ENCODE results near the gene POFUT2. TPM values are rescaled to one million over a fixed set of nuclear protein-coding genes. Genes with fewer than 3 reads are reported as not detected.

Gene POFUT2
- total RNA-seq, 1 donor from 2014 or later, result 47.9 TPM

DNA sequence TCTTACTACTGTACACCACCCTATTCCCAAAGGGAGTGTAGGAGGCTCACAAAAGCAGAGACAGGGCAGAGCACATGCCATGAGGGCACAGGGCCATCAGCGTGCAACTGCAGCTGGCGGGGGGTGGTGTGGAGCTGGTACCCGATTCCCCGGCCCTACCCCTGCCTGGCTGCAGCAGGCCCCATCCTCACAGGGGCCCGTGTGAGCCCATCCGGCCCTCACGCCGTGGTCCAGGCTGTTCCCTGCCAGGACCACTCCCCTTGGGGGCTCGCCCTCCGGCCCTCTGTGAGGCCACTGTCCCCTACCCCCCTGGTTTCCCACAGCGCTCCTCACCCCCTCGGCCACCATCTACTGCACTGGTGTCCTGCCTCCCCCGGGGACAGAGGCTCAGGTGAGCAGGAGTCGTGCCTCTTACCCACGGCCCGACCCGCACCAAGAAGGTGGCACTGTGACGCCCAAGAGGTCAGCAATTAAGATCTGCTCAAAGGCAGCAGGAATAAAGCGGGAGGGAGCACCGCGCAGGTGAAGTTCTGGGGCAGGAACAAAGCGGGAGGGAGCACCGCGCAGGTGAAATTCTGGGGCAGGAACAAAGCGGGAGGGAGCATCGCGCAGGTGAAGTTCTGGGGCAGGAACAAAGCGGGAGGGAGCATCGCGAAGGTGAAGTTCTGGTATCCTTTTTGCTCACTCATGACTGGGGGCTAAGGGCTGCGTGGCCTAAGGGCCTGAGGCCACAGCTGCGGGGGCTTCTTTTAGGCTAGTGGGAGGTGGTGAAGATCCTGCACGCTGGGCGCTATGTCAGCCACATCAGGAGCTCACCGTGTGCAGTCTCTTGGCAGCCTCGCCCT, 3.9 kb downstream of the POFUT2 start:
- no peak for DNase-seq (ENCODE audit: low spot score)

DNA sequence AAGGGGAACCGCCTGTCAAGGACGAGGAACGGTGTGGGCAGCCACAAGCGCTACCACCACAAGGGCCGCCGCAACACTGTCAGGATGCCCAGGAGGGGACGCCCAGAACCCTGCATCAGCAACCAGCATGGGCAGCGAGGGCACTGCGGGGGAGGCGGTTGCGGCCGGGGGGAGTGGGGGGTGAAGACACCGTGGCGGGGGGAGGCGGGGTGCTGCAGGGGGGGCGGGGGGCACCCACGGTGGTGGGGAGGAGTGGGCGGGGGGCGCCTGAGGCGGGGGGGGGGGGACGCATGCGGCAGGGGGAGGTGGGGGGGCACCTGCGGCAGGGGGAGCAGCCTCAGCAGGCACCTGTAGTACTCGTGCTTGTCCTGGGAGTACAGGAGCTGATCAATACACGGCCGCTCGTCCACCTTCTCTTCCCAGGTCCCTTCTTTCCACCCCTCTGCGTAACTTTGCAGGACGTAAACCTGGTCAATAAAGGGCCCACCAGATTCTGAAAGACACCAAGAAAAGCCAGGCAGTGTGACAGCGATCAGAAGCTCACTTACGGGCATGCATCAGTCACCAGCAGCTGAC, 4.6 kb downstream of the POFUT2 start:
- no peak for DNase-seq (ENCODE audit: low spot score)

DNA sequence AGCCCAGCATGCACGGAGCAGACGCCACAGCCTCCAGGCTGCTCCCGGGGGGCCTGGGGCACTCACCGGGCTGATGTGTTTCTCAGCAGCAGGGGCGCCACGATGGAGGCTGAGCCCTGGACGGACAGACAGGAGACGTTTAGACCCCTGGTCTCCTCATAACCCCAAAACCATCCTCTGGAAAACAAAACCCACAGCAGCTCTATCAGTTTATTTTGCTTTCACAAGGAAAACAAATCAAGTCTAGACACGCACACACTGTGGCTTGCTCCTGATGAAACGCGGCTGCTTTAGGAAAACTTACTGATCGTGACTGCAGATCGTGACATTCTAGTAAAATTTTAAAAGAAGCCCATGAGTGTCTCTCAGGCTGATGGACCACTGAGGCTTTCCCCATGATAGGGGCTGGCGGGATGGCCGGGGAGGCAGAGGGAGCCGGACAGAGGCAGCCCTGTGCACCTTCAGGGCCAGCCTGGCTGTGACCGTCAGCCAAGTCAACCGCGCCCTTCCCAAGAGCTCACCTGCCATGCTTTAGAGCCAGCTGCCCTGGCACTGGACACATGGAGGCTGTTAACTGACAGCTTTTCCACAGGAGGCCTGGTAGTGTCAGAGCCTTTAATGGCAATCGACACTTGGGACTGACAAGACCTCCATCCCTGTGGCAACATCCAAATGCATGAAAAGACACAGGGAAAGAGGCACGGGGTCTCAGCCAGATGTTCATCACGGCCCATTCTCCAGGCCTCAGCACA, 5.2 kb downstream of the POFUT2 start:
- no peak for DNase-seq (ENCODE audit: low spot score)

DNA sequence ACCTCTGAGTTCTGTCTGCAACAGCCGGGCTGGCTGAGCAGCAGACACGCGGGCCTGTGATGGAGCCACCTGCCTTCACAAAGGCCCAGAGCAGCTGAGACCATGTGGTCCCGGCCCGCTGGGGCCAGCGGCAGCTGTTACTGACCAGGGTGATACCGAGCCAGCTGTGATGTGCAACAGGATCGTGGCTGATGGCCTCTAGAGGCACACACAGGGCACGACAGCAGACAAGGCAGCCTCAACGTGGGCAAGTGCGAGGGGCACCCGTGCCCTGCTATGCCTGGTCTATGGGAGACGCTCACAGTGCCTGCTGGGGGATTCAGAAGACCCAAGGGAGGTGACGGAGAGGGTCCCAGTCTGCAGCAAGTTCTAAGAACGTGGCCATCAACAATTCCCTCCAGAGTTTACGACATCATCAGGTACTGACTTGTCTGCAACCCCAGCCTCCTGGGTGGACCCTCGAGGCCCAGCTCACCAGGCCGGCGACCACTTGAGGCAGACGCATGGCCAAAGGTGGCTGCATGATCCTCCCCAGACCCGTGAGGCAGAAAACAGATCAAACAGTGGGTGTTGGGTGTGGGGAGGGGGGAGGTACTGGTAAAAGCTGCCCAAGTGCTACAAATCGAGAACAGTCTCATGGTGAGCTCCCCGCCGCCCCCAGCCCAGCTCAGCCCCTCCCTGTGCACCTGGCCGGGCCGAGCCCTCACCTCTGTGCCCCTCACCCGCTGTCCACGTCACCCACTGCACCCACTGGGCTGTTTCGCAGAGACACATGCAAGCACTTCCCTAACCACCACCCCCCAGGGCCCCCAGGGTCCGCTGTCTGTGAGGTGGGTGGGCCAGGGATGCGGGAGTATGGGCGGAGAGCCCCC, 6.0 kb downstream of the POFUT2 start:
- no peak for DNase-seq (ENCODE audit: low spot score)

DNA sequence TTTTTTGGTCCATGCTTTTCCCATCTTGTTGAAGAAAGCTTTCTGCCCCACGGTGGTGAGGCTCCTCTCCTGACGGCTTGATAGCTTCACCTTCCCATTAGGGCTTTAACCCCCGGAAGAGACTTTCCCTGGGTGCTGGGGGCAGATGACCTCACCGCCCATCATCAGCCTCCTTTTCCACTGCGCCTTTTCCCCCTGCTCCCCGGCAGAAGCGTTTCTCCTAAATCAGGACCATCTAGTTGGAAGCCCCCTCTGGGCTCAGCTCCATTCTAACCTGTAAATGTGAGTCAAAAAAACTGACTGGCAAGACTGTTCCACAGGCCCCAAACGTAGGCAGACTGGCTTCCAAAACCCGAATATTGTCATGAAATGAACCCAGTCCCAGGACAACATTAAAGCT, 6.7 kb downstream of the POFUT2 start:
- DNase-seq (ENCODE audit: low spot score), result no peak

DNA sequence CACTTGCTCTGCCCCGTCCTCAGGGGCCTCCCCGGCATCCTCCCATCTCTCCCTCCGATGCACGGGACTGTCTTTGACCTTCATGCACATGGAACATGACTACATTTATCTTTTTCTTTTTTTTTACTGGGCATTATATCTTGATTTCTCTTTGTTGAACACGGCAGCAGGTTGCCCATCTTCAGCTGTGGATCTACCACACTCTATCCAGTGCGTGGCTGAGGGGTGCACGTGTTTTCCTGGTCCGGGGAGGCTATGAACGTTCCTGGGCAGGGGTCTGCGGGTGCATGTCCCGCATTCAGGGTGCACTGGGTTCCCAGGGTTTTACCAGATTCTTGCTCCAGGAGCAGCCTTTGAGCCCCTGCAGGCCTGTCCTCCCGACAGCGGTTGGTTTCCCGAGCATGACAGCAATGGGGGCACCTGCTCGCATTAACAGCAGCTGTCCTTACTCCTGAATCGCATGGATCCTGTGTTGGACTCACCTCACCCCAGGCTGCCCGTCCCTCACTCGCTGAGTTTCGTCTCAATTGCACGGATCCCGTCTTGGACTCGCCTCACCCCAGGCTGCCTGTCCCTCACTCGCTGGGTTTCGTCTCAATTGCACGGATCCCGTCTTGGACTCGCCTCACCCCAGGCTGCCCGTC, 7.4 kb downstream of the POFUT2 start:
- no peak for DNase-seq (ENCODE audit: low spot score)

DNA sequence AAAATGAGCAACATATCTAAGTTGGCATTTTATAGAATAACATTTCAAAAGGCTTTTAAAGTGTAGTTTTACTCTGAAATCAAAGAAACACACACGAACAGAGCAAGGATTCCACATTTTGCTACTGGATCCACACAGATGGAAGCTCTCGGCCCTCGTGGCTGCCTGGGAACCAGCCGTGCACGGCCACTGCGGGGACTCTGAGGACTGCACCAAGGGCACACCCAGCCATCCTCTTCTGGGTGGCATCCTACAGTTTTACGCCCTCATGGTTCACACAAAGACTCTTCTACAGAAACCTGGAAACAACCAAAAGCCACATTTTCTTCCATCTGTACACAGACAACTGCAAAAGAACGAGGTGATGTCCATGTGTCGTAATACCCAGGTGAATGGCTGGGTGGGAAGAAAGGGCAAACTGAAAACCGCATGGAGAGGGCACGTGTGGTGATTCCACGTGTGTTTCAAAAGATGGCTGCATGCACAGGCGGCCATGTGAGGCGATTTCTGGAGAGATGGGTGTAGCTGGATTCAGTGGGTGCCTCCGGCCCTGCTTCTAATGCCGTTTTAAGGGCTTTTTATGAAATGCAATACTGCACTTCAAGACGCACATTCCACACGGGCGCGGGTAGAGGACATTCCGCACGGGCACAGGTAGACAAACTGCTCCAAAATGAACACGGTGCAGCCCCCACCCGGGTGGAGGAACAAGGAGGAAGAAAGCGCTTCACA, 8.1 kb downstream of the POFUT2 start:
- no peak for DNase-seq (ENCODE audit: low spot score)

DNA sequence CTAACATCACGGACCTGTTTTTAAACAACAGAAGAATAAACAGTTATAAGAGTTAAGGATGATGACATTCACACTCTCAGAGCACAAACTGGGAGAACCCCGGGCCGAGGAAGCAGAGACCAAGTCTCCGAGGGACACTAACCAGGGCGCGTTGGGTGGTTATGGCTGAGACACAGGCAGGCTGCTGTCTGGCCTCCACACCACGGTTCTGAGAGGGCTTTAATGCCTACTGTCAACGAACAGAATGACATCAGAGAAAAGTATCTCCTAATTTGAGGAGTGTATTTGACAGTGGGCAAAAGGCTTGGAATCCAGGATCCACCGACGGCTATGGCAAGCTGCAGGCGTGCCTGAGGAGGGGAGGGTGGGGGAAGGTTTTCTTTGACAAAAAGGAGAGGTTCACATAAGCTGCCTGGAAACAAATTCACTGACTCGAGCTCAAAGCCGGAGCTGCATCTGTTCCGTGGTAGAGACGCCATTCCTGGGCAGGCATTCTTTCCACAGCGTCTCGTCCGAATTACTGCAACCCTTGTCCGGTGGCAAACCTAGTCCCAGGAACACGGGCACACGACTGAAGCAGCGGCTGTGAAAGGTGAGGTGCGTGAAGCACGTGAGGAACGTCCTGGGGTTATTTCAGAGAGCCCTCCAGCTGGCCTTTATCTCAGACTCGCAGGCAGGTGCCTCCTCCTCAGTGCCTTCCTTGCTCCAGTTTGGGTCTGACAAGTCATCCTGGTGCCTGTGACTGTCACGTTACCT, 9.4 kb downstream of the POFUT2 start:
- no peak for DNase-seq (ENCODE audit: low spot score)

DNA sequence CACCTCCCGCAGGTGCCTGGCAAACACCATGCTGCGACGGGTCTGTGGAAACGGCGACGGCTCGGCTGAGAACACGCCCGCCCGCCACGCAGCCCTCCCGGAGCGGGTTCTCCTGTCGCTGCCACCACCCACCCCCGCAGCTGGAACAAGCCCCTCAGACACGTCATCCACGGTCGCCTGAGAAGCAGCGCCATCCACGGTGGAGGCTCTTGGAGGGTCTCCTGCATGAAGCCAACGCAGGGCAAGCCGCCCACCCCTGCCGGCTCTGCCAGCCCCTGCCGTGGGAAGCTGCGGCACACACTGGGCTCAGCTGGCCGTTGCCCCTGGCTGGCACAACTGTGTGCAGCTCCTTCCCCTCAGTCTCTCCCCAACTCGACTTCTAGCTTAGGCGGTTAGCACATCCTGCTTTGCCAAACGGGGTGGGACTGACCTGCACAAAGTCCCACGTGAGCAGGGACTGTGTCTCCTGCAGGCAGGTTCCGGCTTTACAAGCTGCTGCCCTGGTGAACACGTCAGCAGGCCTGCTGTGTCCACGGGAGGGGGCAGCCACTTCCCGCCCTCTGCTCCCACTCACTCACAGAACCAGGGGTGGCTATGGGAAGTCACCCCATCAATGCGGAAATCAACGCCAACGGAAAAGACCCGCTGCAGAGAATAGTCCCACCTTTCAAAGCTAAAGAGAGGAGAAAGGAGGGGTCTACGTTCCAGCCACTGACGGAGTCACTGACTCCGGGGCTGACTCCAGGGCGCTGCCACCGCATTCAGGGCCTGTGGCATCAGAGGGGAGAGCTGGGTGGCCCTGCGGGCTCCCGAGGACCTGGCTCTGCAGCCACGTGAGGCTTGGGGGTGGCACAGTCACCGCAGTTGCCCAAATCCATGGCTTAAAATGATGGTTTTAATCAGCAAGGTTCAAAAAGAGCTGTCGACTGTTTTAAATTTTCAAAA, 10.3 kb downstream of the POFUT2 start:
- DNase-seq (ENCODE audit: low spot score), result no peak

DNA sequence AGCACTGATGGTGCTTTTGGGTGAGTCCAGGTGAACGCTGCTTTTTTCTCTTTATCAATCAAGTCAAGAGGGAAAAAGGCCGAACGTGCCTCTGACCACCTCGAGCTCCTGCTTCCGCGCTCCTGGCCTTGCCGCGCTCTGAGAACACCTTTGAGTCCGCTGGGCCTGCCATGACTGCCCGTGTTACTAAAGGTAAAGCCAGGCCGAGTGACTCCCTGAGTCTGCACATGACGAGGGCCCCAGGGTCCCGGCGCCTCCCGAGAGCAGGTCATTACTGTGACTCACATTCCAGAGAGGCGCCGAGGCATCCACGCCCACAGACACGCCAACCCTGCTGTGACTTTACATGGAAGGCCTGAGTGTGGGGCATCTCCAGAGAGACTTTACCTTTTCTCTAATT, 11.1 kb downstream of the POFUT2 start:
- DNase-seq (ENCODE audit: low spot score), result no peak

DNA sequence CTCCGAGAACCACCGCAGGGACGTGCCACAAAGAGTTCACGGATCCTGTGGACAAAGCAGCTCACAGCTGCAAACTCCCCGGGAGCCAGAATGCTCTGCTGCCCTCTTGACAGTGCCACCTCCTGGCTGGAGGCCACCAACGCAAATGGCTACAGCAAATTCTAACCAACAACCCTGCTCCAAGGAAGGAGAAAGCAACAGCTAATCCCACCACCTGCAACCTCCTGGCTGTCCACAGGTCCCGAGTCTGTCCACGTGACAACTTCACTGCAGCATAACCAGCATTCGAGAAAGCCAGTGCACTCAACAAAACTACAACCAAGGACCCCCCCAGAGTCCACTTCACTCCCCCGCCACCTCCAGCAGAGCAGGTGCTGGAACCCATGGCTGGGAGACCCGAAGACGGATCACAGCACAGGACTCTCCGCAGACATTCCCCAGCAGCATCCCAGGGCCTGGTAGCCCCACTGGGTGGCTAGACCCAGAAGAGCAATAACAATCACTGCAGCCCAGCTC, 17.3 kb downstream of the POFUT2 start:
- no peak for DNase-seq (ENCODE audit: low spot score)

DNA sequence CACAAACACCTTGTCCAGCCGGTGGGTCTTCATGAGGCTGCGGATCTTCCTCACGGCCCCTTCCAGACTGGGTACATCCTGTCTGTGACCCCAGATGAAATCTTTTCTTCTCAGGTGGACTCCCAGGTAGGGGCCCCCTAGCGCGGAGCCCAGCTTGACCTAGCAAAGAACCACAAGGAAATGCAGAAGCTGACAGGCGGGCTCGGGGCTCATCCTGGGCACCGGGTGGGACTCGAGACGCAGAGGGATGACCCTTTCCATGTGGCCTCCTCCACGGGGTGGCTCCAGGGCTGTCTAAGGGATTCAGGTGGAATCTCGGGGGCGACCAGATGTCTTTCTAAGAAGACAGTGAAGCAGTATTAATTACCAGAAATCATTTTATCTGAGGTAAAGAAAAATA, 17.8 kb downstream of the POFUT2 start:
- no peak for DNase-seq (ENCODE audit: low spot score)

DNA sequence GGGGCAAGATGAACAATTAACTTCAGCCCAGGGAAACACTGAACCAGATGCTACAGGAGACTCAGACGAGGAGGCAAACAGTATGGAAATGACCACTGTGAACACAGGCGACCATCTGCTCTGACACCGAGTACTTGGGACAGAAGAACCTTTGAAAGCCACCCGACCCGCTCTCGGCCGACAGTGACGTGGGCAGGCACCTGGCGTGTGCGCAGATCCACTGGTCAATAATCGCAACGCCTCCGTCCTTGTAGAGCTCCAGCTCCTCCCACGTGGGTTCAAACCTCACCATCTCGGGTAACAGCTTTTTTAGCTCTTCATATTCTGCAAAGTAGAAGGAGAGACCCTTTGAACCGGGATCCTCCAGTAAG, 20.3 kb downstream of the POFUT2 start:
- DNase-seq (ENCODE audit: low spot score), result no peak

DNA sequence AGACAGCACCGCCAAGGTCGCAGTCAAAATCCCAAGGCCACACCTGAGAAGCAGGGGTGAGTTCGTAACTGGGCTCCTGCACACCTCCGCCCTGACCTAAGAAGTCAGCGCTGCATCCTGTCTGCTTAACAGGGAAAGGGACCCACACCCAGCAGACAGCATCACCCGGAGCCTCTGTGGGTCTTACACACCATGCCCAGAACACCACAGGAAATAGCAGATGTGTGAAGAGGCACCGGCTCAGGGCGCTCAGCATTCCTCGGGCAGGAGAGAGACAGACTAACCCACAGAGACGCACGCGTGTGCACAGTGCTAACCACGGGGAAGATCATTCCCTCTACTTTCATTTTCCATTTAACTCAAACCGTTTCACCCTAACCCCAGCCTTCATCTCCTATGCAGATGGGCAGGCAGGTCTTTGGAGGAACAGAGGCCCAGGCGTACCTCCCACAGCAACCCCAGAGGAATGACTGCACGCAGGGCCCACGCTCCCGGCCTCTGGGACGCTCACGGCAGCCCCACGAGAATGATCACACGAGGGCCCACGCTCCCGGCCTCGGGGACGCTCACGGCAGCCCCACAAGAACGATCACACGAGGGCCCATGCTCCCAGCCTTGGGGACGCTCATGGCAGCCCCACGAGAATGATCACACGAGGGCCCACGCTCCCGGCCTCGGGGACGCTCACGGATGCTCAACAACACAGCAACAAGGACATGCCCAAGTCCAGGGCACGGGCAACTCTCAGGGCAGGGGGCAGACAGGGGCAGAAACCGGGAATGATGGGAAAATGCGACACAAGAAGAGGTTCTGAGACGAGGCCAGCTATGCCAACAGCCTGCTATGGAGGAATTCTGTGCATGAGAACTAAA, 20.9 kb downstream of the POFUT2 start:
- DNase-seq (ENCODE audit: low spot score), result no peak

DNA sequence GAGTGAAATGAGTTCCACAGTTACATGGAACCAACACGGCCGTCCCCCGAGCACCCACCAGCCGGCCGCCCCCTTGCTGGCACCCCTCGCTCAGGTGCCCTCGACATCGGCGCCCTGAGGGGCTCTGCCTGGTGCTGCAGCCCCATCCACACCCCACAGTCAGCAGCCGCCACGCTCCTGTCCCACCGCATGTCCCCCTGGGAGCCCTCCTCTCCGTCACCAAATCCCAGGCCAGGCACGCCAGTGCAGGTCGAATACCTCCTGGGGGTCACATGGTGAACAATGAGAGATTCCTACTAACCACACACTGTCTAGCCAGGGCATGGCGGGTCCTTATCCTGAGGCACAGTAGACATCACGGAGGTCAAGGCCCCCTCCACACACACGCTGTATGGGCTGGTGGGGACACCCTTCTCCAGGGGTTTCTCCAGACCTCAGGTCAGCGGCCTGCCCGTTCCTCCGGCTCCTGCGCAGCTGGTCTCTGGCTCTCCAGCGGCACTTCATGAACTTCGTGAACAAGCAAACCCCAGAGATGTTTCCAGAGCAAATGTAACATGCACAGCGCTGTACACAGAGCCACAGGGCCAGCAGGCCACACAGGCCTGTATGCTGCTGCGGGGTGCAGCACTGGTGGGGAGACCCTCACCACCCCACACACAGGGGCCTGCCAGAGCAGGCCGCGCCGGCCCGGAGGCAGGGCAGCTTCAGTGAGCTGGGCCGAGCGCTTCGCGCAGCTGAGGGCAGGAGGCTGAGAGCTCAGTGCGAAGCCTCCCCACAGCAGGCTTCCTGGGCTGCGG, 21.8 kb downstream of the POFUT2 start:
- DNase-seq (ENCODE audit: low spot score), result no peak

DNA sequence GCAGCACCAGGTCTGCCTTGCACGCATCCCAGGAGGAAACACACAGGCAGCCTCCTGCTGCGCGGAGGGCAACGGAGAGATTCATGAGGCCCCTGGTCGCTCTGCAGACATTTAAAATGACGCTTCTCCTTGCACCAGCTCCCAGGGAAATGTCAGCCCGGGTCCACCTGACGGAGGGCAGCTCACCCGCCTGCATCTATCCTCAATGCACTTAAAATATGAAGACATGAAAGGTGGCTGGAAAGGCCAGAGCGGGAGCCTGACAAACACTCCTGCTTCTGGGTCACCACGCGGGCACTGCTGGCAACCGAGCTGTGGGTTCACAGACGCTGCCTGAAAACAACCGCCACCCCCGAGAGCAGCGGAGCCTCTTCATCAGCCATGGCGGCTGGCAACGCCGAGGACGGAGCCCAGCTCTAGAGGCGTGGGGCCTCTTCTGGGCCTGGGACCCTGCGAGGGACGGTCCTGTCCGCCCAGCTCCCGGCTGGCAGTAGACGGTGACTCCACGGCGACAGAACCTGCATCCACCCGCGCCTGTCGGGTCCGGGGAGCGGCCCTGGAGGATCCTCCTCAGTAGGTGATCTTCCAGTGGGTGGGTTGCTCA, 22.7 kb downstream of the POFUT2 start:
- DNase-seq (ENCODE audit: low spot score), result no peak

Measured in umbilical cord (tissue), 2 donors.